Measurements from ENCODE around the gene ZHX3.
A peak's percentile ranks its signal among the peaks of the same experiment; 100 is the strongest.

The ZHX3 gene

GRCh38 chr20:41182296-41183212 is 135.0 kb downstream of the ZHX3 start:
- no peak for DNase-seq

- DNase-seq = no peak
These were observed 136.0 kb downstream of the ZHX3 start for GRCh38 chr20:41181567-41181966.

GRCh38 chr20:41180599-41181333 is 136.8 kb downstream of the ZHX3 start:
- DNase-seq = no peak

DNA sequence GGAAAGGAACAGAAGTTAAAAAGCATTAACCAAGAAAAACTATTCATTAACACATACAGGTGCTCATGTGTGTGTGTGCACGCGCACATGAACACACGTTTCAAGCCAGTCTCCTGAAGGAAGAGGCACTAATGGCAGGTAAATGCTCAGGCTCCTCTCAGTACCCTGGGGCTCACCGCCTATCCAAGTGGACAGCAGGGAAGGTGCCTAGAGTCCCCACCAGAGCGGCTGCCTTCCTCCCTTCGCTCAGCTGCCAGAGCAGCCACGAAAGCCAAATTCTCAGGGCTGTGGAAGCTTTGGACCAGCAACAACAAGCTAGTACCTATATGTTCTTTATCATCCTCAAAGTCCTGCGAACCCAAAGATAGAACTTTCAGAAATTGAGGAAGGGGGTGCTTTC is 137.6 kb downstream of the ZHX3 start:
- DNase-seq = no peak

- no peak for DNase-seq
These were observed 138.6 kb downstream of the ZHX3 start for GRCh38 chr20:41178904-41179432.

GRCh38 chr20:41178495-41178894 is 139.0 kb downstream of the ZHX3 start:
- no peak for DNase-seq

GRCh38 chr20:41177636-41178035 is 139.9 kb downstream of the ZHX3 start:
- DNase-seq = no peak

- DNase-seq = no peak
These were observed 140.6 kb downstream of the ZHX3 start for GRCh38 chr20:41176711-41177552.

GRCh38 chr20:41175727-41176330 is 141.7 kb downstream of the ZHX3 start:
- DNase-seq = no peak

DNA sequence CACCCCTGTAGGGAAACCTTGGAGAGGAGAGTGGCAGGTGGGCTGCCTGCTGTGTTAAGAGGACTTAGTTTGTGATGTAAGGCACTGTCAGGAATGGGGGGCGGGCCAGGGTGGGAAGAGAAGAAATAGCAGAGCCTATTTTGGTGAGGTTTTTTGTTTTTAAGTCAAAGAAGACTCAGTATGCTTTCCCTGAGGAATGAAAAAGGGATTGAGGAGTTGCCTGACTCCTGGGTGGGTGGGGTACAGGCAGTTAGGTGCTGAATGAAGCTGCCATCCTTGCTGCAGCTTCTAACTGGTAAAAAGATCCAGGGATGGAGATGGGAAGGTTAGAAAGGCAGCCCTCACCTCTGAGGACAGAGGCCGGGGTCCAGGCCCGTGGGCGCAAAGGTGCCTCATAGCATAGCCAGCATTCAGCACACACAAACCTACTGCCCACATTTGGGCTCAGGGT is 142.3 kb downstream of the ZHX3 start:
- no peak for DNase-seq

- no peak for DNase-seq
These were observed 142.7 kb downstream of the ZHX3 start for GRCh38 chr20:41174782-41175181.

GRCh38 chr20:41174373-41174772 is 143.2 kb downstream of the ZHX3 start:
- no peak for DNase-seq

GRCh38 chr20:41173791-41174341 is 143.7 kb downstream of the ZHX3 start:
- DNase-seq = no peak

GRCh38 chr20:41173161-41173721 is 144.3 kb downstream of the ZHX3 start:
- DNase-seq = peak; percentile 24

GRCh38 chr20:41172296-41173140 is 145.0 kb downstream of the ZHX3 start:
- no peak for DNase-seq

GRCh38 chr20:41171736-41172295 is 145.7 kb downstream of the ZHX3 start:
- no peak for DNase-seq

DNA sequence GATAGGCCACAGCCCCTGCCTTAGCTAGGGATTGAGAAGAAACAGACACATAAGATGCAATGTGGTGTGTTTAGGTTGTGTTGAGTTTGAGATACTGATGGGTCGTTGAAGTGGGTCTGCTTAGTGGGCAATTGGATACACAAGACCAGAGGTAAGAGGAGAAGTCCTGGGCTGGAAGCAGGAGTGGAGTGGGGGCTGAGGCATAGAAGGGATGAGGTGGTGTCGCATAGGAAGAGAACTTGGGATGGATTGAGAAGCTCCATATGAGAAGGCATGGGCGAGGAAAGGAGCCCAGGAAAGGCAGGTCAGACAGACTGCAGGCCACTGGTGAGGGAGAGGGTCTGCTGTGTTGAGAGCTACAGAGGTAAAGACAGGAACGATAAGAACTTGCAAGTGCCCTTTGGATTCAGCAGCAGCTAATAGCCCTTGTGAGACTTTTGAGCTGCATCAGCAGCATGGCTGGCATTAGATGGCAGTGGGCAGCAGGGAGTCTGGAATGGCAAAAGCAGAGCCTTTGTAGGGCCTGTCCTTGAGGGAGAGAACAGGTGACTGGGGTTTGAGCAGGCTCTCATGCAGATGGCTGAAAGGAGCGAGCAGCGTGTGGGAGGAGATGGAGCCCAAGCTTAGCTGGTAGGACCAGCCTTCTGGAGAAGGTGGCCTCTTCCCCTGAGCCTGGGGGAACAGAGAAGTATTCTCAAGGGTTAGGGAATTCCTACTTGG is 147.0 kb downstream of the ZHX3 start:
- DNase-seq = no peak

GRCh38 chr20:41169791-41170351 is 147.7 kb downstream of the ZHX3 start:
- no peak for DNase-seq

GRCh38 chr20:41169162-41169690 is 148.3 kb downstream of the ZHX3 start:
- DNase-seq = no peak
